Measurements from ENCODE around the gene GRB14. TPM values are rescaled to one million over a fixed set of nuclear protein-coding genes. Genes with fewer than 3 reads are reported as not detected.
A peak's percentile ranks its signal among the peaks of the same experiment; 100 is the strongest.

The GRB14 gene
- polyA plus RNA-seq, 4 donors, result 44.3 to 62.6 (median 50.2) TPM

- no peak for DNase-seq (ENCODE audit: low read depth in 4 of 4, low spot score in 2 of 4)
Observed at GRCh38 chr2:164617466-164617865, 3.8 kb downstream of the GRB14 start.

GRCh38 chr2:164613321-164613982, 7.8 kb downstream of the GRB14 start:
- DNase-seq (ENCODE audit: low read depth in 4 of 4, low spot score in 2 of 4), result no peak

GRCh38 chr2:164609790-164610189, 11.5 kb downstream of the GRB14 start:
- no peak for DNase-seq (ENCODE audit: low read depth in 4 of 4, low spot score in 2 of 4)

DNA sequence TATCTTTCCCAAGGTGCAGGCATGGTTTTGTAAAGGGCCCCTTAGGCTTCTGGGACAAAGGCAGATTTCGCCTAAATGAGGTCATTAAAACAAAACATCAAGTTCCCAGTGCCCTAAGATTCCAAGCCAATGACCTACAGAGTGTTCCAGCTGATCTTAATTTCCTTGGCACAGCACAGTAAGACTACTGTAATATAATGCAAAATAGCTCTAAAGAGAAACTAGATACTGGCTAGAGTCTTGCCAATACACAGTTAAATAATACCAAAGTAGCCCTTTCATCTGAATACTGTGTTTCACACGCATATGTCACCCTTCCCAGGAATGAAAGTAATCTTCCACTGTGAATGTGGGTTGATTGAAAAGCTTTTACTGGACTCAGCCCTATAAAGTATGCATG, 14.7 kb downstream of the GRB14 start:
- DNase-seq (ENCODE audit: low read depth in 4 of 4, low spot score in 2 of 4), result no peak

DNA sequence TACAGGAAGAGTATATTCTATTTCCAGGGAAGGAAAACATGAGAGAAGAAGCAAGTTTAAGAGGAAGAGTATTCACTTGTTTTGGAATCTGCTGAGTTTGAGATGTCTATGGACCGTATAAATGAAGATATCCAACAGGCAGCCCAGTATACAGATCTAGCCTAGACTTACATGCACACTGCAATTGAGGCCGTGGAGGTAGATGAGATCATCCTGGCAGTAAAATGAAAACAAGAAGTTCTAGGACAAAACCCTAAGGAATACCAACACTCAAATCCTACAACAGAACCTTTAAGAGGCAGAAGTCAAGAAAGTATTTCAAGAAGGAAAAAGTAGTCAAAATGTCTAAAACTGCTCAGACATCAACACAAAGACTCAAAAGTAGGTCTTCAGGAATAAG, 16.0 kb downstream of the GRB14 start:
- DNase-seq (ENCODE audit: low read depth in 4 of 4, low spot score in 2 of 4), result no peak

- no peak for DNase-seq (ENCODE audit: low read depth in 4 of 4, low spot score in 2 of 4)
Observed at GRCh38 chr2:164600763-164601162, 20.5 kb downstream of the GRB14 start.

DNA sequence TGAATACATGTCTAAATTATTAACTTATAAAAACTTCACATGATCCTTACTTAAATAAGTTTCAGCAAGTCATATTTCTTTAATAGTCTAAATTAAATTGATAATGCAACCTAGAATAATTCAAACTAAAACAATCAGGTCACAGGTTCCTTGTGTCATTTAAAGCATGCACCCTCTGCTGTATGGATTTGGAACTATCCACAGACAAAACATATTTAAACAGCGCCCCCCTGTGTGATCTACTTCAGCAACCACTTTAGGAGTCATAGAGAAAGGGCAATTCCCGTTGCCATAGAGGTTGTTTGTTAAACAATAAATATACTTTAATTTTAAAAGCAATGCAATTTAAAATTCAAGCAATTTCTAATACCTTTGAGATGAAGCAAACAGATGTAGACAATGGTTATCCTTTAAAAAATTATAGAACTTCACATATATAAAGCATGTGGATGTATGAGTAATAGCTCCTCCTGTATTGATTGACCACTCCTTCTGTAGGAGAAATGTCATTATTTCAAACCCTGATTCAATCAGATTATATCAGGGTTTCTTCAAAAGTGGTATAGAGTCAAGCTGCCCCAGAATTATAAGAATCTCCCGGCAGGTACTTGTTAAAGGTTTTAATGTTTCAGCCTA, 21.2 kb downstream of the GRB14 start:
- peak in 1 of 4 donors; percentile 43 for DNase-seq (ENCODE audit: low read depth in 4 of 4, low spot score in 2 of 4)

DNA sequence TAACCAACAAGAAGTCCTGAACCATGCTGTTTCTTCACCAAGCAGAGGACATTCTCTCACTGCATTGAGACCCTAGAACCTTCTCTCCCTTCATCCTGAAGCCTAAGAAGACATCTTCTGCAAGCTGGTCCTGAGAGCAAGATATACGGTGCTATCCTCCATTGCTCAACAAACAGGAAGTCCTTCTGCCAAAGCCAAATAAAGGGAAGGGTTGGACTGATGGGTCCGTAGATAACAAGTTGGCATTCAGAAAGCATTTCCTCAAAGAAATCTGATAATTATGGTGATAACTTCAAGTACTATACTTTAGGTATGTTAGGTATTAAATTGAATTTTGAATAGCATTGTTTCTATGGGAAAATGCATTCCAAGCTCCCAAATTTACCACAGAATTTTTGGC, 23.3 kb downstream of the GRB14 start:
- no peak for DNase-seq (ENCODE audit: low read depth in 4 of 4, low spot score in 2 of 4)

DNA sequence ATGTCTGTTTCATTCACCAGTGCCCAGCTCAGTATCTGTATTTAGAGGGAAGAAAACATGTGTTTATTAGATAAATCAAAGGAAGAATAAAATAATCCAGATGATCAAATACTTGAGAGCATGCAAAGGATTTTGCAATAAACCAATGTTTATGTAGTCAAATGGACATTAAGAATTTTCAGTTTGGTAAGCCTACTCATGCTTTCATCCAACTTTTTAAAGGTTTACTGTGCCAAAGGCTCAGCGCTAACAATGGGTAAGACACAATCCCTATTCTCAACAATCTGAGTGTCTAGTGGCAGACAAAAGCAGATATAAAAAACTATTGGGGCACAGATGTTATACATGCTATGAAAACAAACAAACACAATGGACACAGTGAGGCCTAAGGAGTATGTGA, 26.3 kb downstream of the GRB14 start:
- DNase-seq (ENCODE audit: low read depth in 4 of 4, low spot score in 2 of 4), result no peak

- no peak for DNase-seq (ENCODE audit: low read depth in 4 of 4, low spot score in 2 of 4)
Observed at GRCh38 chr2:164593959-164594358, 27.3 kb downstream of the GRB14 start.

- DNase-seq (ENCODE audit: low read depth in 4 of 4, low spot score in 2 of 4), result no peak
Observed at GRCh38 chr2:164593541-164593940, 27.7 kb downstream of the GRB14 start.

- no peak for DNase-seq (ENCODE audit: low read depth in 4 of 4, low spot score in 2 of 4)
Observed at GRCh38 chr2:164589522-164589921, 31.8 kb downstream of the GRB14 start.

DNA sequence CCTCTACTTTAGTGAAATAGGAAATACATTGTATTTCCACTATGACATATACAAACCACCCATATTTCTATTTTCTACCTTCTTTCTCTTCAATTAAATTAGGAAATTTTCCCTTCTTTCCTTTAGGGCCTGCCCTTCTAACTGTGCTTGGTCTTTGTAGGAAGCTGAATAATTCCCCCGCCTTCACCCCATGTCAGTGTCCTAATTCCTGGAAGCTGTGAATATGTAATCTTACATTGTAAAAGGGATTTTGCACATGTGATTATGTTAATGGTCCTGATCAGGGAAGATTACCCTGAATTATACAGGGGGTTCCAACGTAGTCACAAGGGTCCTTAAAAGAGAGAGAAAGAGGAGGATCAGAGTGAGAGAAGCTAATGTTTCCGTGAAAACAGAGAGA, 40.2 kb downstream of the GRB14 start:
- no peak for DNase-seq (ENCODE audit: low read depth in 4 of 4, low spot score in 2 of 4)

DNA sequence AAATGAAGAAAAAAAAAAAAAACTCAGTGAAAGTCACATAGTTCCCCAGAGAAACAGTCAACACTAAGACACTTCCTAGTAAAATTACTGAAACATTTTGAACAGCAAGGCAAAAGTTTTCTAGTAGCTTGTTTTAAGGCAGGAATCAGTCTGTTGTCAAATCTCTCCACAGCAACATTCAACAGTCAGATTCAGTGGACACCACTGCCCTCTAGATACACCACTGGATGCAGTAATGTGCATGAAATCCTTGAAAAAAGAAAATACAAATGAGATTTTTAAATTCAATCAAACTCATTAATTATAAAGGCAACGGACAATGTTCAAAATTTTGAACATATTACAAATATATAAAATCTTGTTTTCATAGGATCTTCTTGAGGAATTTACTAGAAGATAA, 46.4 kb downstream of the GRB14 start:
- DNase-seq (ENCODE audit: low read depth in 4 of 4, low spot score in 2 of 4), result no peak

GRCh38 chr2:164570475-164570874, 50.8 kb downstream of the GRB14 start:
- no peak for DNase-seq (ENCODE audit: low read depth in 4 of 4, low spot score in 2 of 4)

DNA sequence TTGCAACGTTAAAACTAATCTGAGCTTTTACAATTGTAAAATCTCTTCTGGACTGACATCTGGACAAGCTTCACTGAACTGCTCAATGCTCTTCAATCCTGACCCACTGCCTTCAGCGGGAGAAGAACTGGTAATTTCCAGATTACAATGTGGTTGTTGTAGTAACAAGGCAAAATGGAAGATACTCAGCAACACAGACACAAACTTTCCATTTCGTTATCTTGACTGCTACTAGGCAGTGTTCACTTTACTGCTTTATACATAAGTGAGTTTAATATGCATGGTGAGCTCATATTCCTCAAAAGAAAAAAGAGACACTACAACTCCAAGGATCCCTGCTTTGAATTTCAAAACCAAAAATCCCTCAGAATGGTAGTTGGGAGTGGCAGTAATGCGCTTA, 51.9 kb downstream of the GRB14 start:
- DNase-seq (ENCODE audit: low read depth in 4 of 4, low spot score in 2 of 4), result no peak

DNA sequence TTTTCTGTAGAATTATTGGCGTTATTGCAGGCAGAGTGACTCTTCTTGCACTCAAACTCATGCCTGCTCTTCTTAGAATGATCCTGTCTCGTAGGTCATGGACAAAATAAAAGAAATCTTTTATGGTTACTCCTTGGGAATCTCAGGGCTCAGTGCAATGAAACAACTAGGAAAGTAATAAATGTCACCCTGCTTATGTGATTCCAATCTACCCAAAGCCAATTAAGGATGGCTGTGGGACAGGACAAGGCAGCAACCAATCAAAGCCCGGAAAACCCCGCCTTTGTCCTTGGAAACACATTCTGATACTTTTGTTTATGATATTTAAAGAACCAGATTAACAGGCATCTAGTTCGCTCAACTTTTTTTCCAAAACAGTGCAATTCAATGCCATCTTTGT, 53.0 kb downstream of the GRB14 start:
- no peak for DNase-seq (ENCODE audit: low read depth in 4 of 4, low spot score in 2 of 4)

DNA sequence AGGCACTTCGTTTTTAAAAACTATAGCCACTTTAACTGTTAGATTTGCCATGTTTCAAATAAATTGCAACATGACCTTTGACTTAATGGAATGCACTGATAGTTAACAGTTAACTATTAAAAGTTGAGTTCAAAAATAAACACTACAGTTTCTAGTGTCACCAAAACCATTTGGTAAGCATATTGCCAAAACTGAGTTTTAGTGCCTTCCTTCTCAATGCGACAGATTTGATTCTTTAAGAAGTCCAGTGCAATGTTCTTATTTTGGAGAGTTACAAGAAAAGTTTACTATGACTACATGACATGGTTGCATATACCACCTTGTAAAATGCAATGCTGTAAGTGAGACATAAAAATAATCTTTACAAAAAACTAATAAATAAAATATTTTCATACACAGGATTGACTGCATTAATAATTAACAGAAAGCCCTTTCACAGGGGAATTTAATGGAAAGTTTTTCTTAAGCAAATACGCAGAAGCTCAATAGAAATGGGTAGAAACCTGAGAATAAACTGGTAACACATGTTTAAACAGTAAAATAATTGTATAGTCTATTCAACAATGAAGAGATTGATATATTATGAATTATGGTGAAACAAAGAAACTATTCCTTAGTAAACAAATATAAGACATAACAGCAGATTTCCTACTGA, 53.8 kb downstream of the GRB14 start:
- DNase-seq (ENCODE audit: low read depth in 4 of 4, low spot score in 2 of 4), result no peak

DNA sequence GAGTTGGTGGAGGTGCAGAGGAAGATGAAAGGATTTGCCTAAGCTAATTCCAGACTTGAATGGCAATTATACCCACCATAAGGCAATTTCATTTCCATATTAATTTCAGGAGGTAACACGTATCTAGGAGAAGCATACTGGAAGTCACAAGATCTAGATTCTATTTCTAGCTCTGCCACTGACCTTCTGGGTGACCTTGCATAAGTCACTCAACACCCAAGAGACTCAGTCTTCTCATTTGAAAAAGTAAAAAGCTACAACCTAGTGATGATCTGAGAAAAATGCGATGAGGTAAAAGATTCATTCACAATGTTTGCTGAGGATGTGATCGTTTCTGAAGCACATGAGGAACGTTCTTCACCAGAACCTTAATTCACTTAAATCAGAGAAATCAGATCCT, 55.9 kb downstream of the GRB14 start:
- no peak for DNase-seq (ENCODE audit: low read depth in 4 of 4, low spot score in 2 of 4)

- no peak for DNase-seq (ENCODE audit: low read depth in 4 of 4, low spot score in 2 of 4)
Observed at GRCh38 chr2:164562666-164563065, 58.6 kb downstream of the GRB14 start.

GRCh38 chr2:164561991-164562390, 59.3 kb downstream of the GRB14 start:
- no peak for DNase-seq (ENCODE audit: low read depth in 4 of 4, low spot score in 2 of 4)

DNA sequence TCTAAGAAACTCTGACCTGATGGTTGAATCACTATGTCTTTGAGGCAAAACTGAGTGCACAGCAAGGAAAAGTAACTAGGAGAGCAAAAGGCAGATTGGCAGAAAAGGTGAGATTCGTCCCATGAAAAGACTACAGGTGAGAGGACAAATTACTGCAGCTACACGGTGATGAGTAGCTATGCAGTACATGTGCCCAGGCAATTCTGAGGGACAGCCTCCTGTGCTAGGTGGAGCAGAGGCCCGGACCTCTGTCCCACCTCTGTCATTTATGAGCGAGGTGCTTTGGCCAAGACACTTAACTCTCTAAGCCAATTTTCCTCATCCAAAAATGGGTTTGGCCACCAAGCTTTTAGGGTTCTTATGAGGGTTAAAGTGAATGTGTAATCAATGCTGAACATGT, 59.9 kb downstream of the GRB14 start:
- DNase-seq (ENCODE audit: low read depth in 4 of 4, low spot score in 2 of 4), result no peak

Data from left renal cortex interstitium (tissue), 4 donors.